Choroid plexus epithelial cell (primary cell): ENCODE results near the gene LAMP1.

Experiments
- DNase-seq: peaks from one replicate; pipeline ENCODE4 v3.0.0-alpha.2; 2010; ENCODE audit warnings: low read depth
- H3K4me3 ChIP-seq: 2 replicates; pipeline ENCODE4 v1.5.1; 2011; ENCODE audit warnings: low read depth, mild to moderate bottlenecking, control low read depth, low read length, moderate library complexity
- TF ChIP-seq, protein P1 (sequence below): conservative IDR thresholded peaks from 2 replicates; pipeline ENCODE4 v1.5.1; 2011; ENCODE audit warnings: low read depth, mild to moderate bottlenecking, control low read depth, inconsistent platforms, low read length, moderate library complexity

LAMP1 gene

GRCh38 chr13:113315992-113316391 lies 19.0 kb downstream of the LAMP1 start:
- H3K4me3 ChIP-seq, result no peak overlapping the region
- no peak for DNase-seq
- TF ChIP-seq, protein P1, sequence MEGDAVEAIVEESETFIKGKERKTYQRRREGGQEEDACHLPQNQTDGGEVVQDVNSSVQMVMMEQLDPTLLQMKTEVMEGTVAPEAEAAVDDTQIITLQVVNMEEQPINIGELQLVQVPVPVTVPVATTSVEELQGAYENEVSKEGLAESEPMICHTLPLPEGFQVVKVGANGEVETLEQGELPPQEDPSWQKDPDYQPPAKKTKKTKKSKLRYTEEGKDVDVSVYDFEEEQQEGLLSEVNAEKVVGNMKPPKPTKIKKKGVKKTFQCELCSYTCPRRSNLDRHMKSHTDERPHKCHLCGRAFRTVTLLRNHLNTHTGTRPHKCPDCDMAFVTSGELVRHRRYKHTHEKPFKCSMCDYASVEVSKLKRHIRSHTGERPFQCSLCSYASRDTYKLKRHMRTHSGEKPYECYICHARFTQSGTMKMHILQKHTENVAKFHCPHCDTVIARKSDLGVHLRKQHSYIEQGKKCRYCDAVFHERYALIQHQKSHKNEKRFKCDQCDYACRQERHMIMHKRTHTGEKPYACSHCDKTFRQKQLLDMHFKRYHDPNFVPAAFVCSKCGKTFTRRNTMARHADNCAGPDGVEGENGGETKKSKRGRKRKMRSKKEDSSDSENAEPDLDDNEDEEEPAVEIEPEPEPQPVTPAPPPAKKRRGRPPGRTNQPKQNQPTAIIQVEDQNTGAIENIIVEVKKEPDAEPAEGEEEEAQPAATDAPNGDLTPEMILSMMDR, result no peak

DNA sequence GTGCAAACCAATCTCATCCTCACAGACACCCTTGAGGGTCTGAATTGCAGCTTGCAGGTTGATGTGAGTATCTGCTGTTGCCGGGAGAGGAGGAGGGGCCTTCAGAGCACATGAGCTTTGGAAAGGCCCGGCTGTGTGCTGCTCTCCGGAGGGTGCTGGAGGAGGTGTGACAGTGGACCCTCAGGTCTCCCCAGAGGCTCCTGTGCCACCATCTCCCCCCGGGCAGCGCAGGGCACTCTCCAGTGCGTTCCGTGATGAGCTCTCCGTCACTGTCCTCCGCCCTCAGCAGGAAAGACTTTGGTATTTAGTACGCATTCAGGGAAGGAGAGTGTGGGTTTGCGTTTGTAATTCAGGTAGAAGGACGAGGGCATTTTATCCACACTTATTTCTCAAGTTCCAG lies 20.0 kb downstream of the LAMP1 start:
- H3K4me3 ChIP-seq, result no peak overlapping the region
- TF ChIP-seq, protein P1, result no peak
- DNase-seq, result no peak

GRCh38 chr13:113318956-113319355 lies 21.9 kb downstream of the LAMP1 start:
- TF ChIP-seq, protein P1, result no peak
- H3K4me3 ChIP-seq, result no peak overlapping the region
- DNase-seq, result no peak

GRCh38 chr13:113319371-113319770 lies 22.3 kb downstream of the LAMP1 start:
- TF ChIP-seq, protein P1, result no peak
- no peak overlapping the region for H3K4me3 ChIP-seq
- DNase-seq, result no peak

DNA sequence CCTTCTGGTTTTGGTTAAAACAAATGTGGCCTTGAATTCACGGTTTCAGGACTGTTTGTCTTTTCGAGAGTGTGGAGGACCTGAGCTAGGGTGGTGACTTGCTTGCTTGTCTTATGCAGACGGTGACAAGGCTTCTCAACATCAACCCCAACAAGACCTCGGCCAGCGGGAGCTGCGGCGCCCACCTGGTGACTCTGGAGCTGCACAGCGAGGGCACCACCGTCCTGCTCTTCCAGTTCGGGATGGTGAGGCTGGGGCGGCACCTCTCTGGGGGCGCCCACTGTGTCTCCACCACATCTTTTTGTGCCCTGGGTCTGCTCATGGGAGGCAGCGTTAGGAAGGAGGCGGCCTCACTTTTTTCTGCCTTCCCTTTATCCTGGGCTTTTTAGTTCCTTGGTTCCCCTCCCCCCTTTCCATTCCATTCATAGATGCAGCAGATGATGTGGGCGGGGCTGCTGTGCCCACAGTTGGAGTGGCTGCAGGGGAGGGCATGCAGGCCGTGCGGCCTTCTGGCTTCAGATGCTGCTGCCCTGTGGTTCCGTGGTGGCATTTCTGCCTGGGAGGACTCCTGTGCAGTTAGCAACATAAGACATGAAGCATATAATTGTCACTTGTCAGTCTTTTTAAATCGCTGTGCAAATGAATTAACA lies 23.3 kb downstream of the LAMP1 start:
- TF ChIP-seq, protein P1, result no peak
- no peak overlapping the region for H3K4me3 ChIP-seq
- DNase-seq, result no peak

DNA sequence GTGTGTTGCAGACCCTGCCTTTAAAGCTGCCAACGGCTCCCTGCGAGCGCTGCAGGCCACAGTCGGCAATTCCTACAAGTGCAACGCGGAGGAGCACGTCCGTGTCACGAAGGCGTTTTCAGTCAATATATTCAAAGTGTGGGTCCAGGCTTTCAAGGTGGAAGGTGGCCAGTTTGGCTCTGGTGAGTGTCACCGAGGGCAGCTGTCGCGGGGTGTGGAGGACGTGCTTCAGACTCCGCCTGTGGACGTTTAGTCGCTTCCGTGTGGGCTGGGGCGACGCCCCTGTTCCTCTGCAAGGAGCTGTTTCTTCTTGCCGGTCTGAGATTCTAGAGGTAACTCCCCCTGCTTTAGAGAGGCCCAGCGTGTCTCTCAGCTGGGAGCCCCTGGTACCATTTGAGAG lies 24.5 kb downstream of the LAMP1 start:
- TF ChIP-seq, protein P1, result no peak
- no peak for DNase-seq
- no peak overlapping the region for H3K4me3 ChIP-seq

- TF ChIP-seq, protein P1, result no peak
- DNase-seq, result no peak
- no peak overlapping the region for H3K4me3 ChIP-seq
Observed at GRCh38 chr13:113322043-113322461, 25.0 kb downstream of the LAMP1 start.
